K562 (cell line): ENCODE results near the gene DPM1. TPM values are rescaled to one million over a fixed set of nuclear protein-coding genes. Genes with fewer than 3 reads are reported as not detected.

Experiments used
- ATF6 ChIP-seq: sonication (generic); formaldehyde crosslinking; IDR thresholded peaks from 2 replicates; pipeline ENCODE4 v1.4.0; 2020; ENCODE audit warnings: mild to moderate bottlenecking, missing genetic modification reagents
- ATF7 ChIP-seq: fragments of 450-650 bp; IDR thresholded peaks from 2 replicates; pipeline ENCODE4 v1.7.1; 2014; ENCODE audit warnings: mild to moderate bottlenecking, moderate library complexity
- BRCA1 ChIP-seq, 2 experiments: fragments of 450-650 bp in 1 of 2; sonication (generic) in 1 of 2; formaldehyde crosslinking in 1 of 2; IDR thresholded peaks; 2 replicates each; pipeline versions ENCODE4 v1.5.0 to v1.6.1; 2017 to 2020; ENCODE audit warnings: mild to moderate bottlenecking in 1 of 2, missing genetic modification reagents in 1 of 2
- EGR1 ChIP-seq: fragments of 450-650 bp; conservative IDR thresholded peaks from 2 replicates; pipeline ENCODE4 v1.6.1; 2017; ENCODE audit warnings: mild to moderate bottlenecking
- ELF2 ChIP-seq: fragments of 250-450 bp; sonication (Bioruptor Pico); IDR thresholded peaks from 2 replicates; pipeline ENCODE4 v1.5.0; 2021; ENCODE audit warnings: mild to moderate bottlenecking
- FOXA3 ChIP-seq, 2 experiments: fragments of 450-650 bp in 1 of 2; sonication (generic) in 1 of 2; formaldehyde crosslinking; IDR thresholded peaks in 1 of 2; conservative IDR thresholded peaks in 1 of 2; 2 replicates each; pipeline versions ENCODE4 v1.4.0 to v1.8.0; 2020 to 2022; ENCODE audit warnings: mild to moderate bottlenecking in 2 of 2, missing genetic modification reagents in 1 of 2
- FOXO4 ChIP-seq: fragments of 450-650 bp; formaldehyde crosslinking; IDR thresholded peaks from 2 replicates; pipeline ENCODE4 v1.4.0; 2020; ENCODE audit warnings: mild to moderate bottlenecking, moderate library complexity
- HEY1 ChIP-seq: fragments of 250-450 bp; sonication (Bioruptor Pico); IDR thresholded peaks from 2 replicates; pipeline ENCODE4 v1.5.0; 2020; ENCODE audit warnings: mild to moderate bottlenecking, moderate library complexity, borderline replicate concordance
- HMGXB4 ChIP-seq: sonication (generic); formaldehyde crosslinking; IDR thresholded peaks from 2 replicates; pipeline ENCODE4 v1.8.1; 2023; ENCODE audit warnings: mild to moderate bottlenecking, missing genetic modification reagents
- IRF9 ChIP-seq: fragments of 450-650 bp; IDR thresholded peaks from 2 replicates; pipeline ENCODE4 v1.6.1; 2016; ENCODE audit warnings: missing biosample characterization, missing genetic modification characterization
- NR1H2 ChIP-seq: sonication (generic); formaldehyde crosslinking; IDR thresholded peaks from 2 replicates; pipeline ENCODE4 v1.4.0; 2020; ENCODE audit warnings: mild to moderate bottlenecking, missing genetic modification reagents
- PHB2 ChIP-seq: fragments of 450-650 bp; IDR thresholded peaks from 2 replicates; pipeline ENCODE4 v1.6.1; 2017; ENCODE audit warnings: low read depth
- PHF8 ChIP-seq: fragments of 200-600 bp; sonication (generic); IDR thresholded peaks from 2 replicates; pipeline ENCODE4 v1.6.1; 2012; ENCODE audit warnings: mixed run types, mild to moderate bottlenecking, inconsistent platforms, low read length, moderate library complexity, borderline replicate concordance
- RAD51 ChIP-seq: fragments of 450-650 bp; IDR thresholded peaks from 2 replicates; pipeline ENCODE4 v1.7.1; 2016; ENCODE audit warnings: low read depth, mild to moderate bottlenecking, borderline replicate concordance
- RBM14 ChIP-seq: fragments of 200-400 bp; formaldehyde crosslinking; IDR thresholded peaks from 2 replicates; pipeline ENCODE4 v1.6.1; 2018; ENCODE audit warnings: low read depth, mild to moderate bottlenecking, low read length, moderate library complexity, borderline replicate concordance; ENCODE audit not compliant: insufficient read depth
- SMARCA4 ChIP-seq: fragments of 450-650 bp; IDR thresholded peaks from 2 replicates; pipeline ENCODE4 v1.6.1; 2016
- TAF15 ChIP-seq: fragments of 200-400 bp; formaldehyde crosslinking; IDR thresholded peaks from 2 replicates; pipeline ENCODE4 v1.6.1; 2017; ENCODE audit warnings: mild to moderate bottlenecking, low read depth, low read length, moderate library complexity
- ZBTB12 ChIP-seq: fragments of 250-450 bp; sonication (Bioruptor Pico); IDR thresholded peaks from 2 replicates; pipeline ENCODE4 v1.4.0; 2020
- ZNF146 ChIP-seq: IDR thresholded peaks from one replicate; pipeline ENCODE4 v1.6.1; 2018; ENCODE audit warnings: missing compliant biosample characterization; ENCODE audit not compliant: unreplicated experiment
- ZNF77 ChIP-seq: fragments of 250-450 bp; sonication (Bioruptor Pico); IDR thresholded peaks from 2 replicates; pipeline ENCODE4 v1.5.0; 2020
- polyA plus RNA-seq, 8 experiments: library from polyadenylated mRNA; depleted of rRNA in 4 of 8; stranded (reverse) in 5 of 8; unstranded in 3 of 8; fragments of >200 nt; fragmentation: Nextera tagmentation in 2 of 8; fragmentation: Illumina TruSeq in 1 of 8; extraction: Ambion mirVana in 2 of 8; extraction: Trizol in 1 of 8; gene quantifications; 2 replicates each; pipeline versions ENCODE4 v1.2.1 to v1.2.3, GENCODE V29; 2011 to 2014; ENCODE audit warnings: inconsistent platforms in 1 of 8, missing spikeins in 1 of 8
- total RNA-seq, 7 experiments: library from RNA; depleted of rRNA in 6 of 7; stranded (reverse); fragments of >200 nt in 6 of 7; fragmentation: Illumina TruSeq in 2 of 7; extraction: Trizol in 2 of 7; gene quantifications; 2 replicates each; pipeline versions ENCODE4 v1.2.1 to v1.2.3, GENCODE V29; 2011 to 2021; ENCODE audit warnings: low replicate concordance in 1 of 7

DPM1 gene
- total and polyA plus RNA-seq, 9 of the 15 experiments (the other 6 are each of a cell fraction or from before 2014, with no cell fraction given) = 75.2 to 190 (median 153) TPM

GRCh38 chr20:50903353-50904051 lies 54.8 kb downstream of the DPM1 start (continued):
- TF ChIP-seq PHF8 (no peak), EGR1 (peak; percentile 78), BRCA1 (IDR thresholded peaks at IDR 0.05) (no peak), BRCA1 (CRISPR knock-in tag; IDR thresholded peaks at IDR 0.05) (no peak), ZNF146 (no peak), FOXA3 (CRISPR knock-in tag; conservative IDR thresholded peaks at IDR 0.05 in 1 of 2, IDR thresholded peaks at IDR 0.05 in 1 of 2) (peak; percentile 86 to 88), ZNF77 (CRISPR knock-in tag) (no peak), ZBTB12 (CRISPR knock-in tag) (no peak), FOXO4 (CRISPR knock-in tag) (no peak), RBM14 (no peak), ELF2 (CRISPR knock-in tag) (no peak), PHB2 (peak; percentile 77), SMARCA4 (peak; percentile 97), ATF6 (CRISPR knock-in tag) (no peak), RAD51 (no peak; the same call in 1 of the 2 replicates), ATF7 (peak; percentile 49; the same call in 1 of the 2 replicates), IRF9 (tag) (no peak), TAF15 (no peak), HMGXB4 (CRISPR knock-in tag) (no peak), HEY1 (CRISPR knock-in tag) (no peak), NR1H2 (no peak)
